GM23338 (cell line): ENCODE measurements around the gene ZNF550. TPM values are rescaled to one million over a fixed set of nuclear protein-coding genes. Genes with fewer than 3 reads are reported as not detected.
A peak's percentile ranks its signal among the peaks of the same experiment; 100 is the strongest.

ENCODE experiments used
- ATAC-seq: fragments of 200-7000 bp; cut with Tn5 transposase; 3 replicates; pipeline ENCODE4 v1.9.1; 2020
- DNase-seq: peaks from one replicate; pipeline ENCODE4 v3.0.0-alpha.2; 2015; ENCODE audit warnings: low spot score
- H2AFZ ChIP-seq: fragments of 200-600 bp; sonication (generic); 2 replicates; pipeline ENCODE4 v1.8.0; 2016; ENCODE audit warnings: antibody characterized with exemption, mild to moderate bottlenecking, moderate library complexity
- H3F3A ChIP-seq: fragments of 200-600 bp; sonication (generic); replicated peaks from 2 replicates; pipeline ENCODE4 v1.8.0; 2017; ENCODE audit warnings: antibody characterized with exemption, mixed run types, low read depth
- H3K27ac ChIP-seq: fragments of 200-600 bp; sonication (generic); 2 replicates; pipeline ENCODE4 v1.6.1; 2016; ENCODE audit warnings: low read depth
- H3K27me3 ChIP-seq: fragments of 200-600 bp; sonication (generic); 2 replicates; pipeline ENCODE4 v1.8.0; 2016; ENCODE audit warnings: mild to moderate bottlenecking, mixed run types, moderate library complexity; ENCODE audit not compliant: insufficient read depth
- H3K36me3 ChIP-seq: fragments of 200-600 bp; sonication (generic); 2 replicates; pipeline ENCODE4 v1.8.0; 2016; ENCODE audit warnings: mild to moderate bottlenecking; ENCODE audit not compliant: insufficient read depth
- H3K4me1 ChIP-seq: fragments of 200-600 bp; sonication (generic); 2 replicates; pipeline ENCODE4 v1.8.0; 2016; ENCODE audit warnings: mild to moderate bottlenecking, moderate library complexity; ENCODE audit not compliant: insufficient read depth
- H3K4me2 ChIP-seq: fragments of 200-600 bp; sonication (generic); 2 replicates; pipeline ENCODE4 v1.7.1; 2017; ENCODE audit warnings: mixed run types
- H3K4me3 ChIP-seq: fragments of 200-600 bp; sonication (generic); 2 replicates; pipeline ENCODE4 v1.6.1; 2016; ENCODE audit warnings: mixed run types
- H3K79me2 ChIP-seq: fragments of 200-600 bp; sonication (generic); replicated peaks from 2 replicates; pipeline ENCODE4 v1.8.0; 2017; ENCODE audit warnings: mild to moderate bottlenecking; ENCODE audit not compliant: insufficient read depth
- H3K9me2 ChIP-seq: fragments of 200-600 bp; sonication (generic); 2 replicates; pipeline ENCODE4 v1.8.0; 2017; ENCODE audit not compliant: insufficient read depth
- H4K20me1 ChIP-seq: fragments of 200-600 bp; sonication (generic); replicated peaks from 2 replicates; pipeline ENCODE4 v1.8.0; 2017; ENCODE audit warnings: mild to moderate bottlenecking; ENCODE audit not compliant: insufficient read depth
- H3K27ac Mint-ChIP-seq: 2 replicates; pipeline ENCODE4 v1.8.0; 2020; ENCODE audit warnings: inconsistent platforms, mild to moderate bottlenecking, moderate library complexity, mixed read lengths
- H3K27me3 Mint-ChIP-seq: 3 replicates; pipeline ENCODE4 v1.8.0; 2022; ENCODE audit warnings: low read depth, mild to moderate bottlenecking, moderate library complexity, mixed read lengths, inconsistent platforms; ENCODE audit not compliant: insufficient read depth, poor library complexity
- H3K36me3 Mint-ChIP-seq: 3 replicates; pipeline ENCODE4 v1.8.0; 2021; ENCODE audit warnings: low read depth, mild to moderate bottlenecking, inconsistent platforms, moderate library complexity, mixed read lengths
- H3K4me1 Mint-ChIP-seq: 3 replicates; pipeline ENCODE4 v1.8.0; 2020; ENCODE audit warnings: mild to moderate bottlenecking, inconsistent platforms, mixed read lengths
- H3K4me3 Mint-ChIP-seq: 3 replicates; pipeline ENCODE4 v1.8.0; 2021; ENCODE audit warnings: moderate library complexity, mild to moderate bottlenecking, inconsistent platforms, mixed read lengths
- H3K9me3 Mint-ChIP-seq: 3 replicates; pipeline ENCODE4 v1.8.0; 2020; ENCODE audit warnings: moderate library complexity, mild to moderate bottlenecking, inconsistent platforms, mixed read lengths
- CREB1 ChIP-seq: fragments of 250-450 bp; sonication (Bioruptor Pico); IDR thresholded peaks from 2 replicates; pipeline ENCODE4 v1.5.0; 2020; ENCODE audit warnings: low read depth, mild to moderate bottlenecking, moderate library complexity
- CTCF ChIP-seq, 2 experiments: fragments of 200-600 bp in 1 of 2; sonication (generic) in 1 of 2; conservative IDR thresholded peaks; 2 replicates each; pipeline versions ENCODE4 v1.5.1 to v1.6.1; 2016 to 2017; ENCODE audit warnings: antibody characterized with exemption in 2 of 2, low read depth in 2 of 2, mild to moderate bottlenecking in 2 of 2, moderate library complexity in 1 of 2
- ETS1 ChIP-seq: IDR thresholded peaks from 2 replicates; pipeline ENCODE4 v1.6.1; 2016; ENCODE audit warnings: antibody characterized with exemption
- EZH2 ChIP-seq: fragments of 200-600 bp; sonication (generic); IDR thresholded peaks from one replicate; pipeline ENCODE4 v1.8.0; 2017; ENCODE audit warnings: antibody characterized with exemption, mild to moderate bottlenecking, low read depth; ENCODE audit not compliant: unreplicated experiment
- EZH2phosphoT487 ChIP-seq: fragments of 200-600 bp; sonication (generic); IDR thresholded peaks from one replicate; pipeline ENCODE4 v1.8.1; 2018; ENCODE audit warnings: antibody characterized with exemption; ENCODE audit not compliant: unreplicated experiment
- JUNB ChIP-seq: IDR thresholded peaks from one replicate; pipeline ENCODE4 v1.6.1; 2016; ENCODE audit warnings: antibody characterized with exemption; ENCODE audit not compliant: unreplicated experiment
- NANOG ChIP-seq: IDR thresholded peaks from 2 replicates; pipeline ENCODE4 v1.6.1; 2016; ENCODE audit warnings: antibody characterized with exemption, borderline replicate concordance
- POLR2AphosphoS5 ChIP-seq: IDR thresholded peaks from 2 replicates; pipeline ENCODE4 v1.6.1; 2016; ENCODE audit warnings: antibody characterized with exemption, low read depth
- REST ChIP-seq: IDR thresholded peaks from one replicate; pipeline ENCODE4 v1.6.1; 2018; ENCODE audit warnings: antibody characterized with exemption; ENCODE audit not compliant: unreplicated experiment
- STAT1 ChIP-seq: IDR thresholded peaks from one replicate; pipeline ENCODE4 v1.6.1; 2016; ENCODE audit warnings: antibody characterized with exemption; ENCODE audit not compliant: unreplicated experiment
- ZNF331 ChIP-seq: fragments of 250-450 bp; sonication (Bioruptor Pico); IDR thresholded peaks from 2 replicates; pipeline ENCODE4 v1.5.0; 2020; ENCODE audit warnings: low read depth, mild to moderate bottlenecking, moderate library complexity
- polyA plus RNA-seq: library from polyadenylated mRNA; unstranded; fragments of >200 nt; fragmentation: Nextera tagmentation; extraction: Ambion mirVana; gene quantifications from 2 replicates; pipeline ENCODE4 v1.2.1, GENCODE V29; 2016
- total RNA-seq: library from RNA; depleted of rRNA; stranded (reverse); fragments of >200 nt; shearing (Covaris generic); gene quantifications from 2 replicates; pipeline ENCODE4 v1.2.3, GENCODE V29; 2014

Gene ZNF550
- total and polyA plus RNA-seq, 2 experiments from 2014 or later, result 5.7 to 14.7 TPM

DNA sequence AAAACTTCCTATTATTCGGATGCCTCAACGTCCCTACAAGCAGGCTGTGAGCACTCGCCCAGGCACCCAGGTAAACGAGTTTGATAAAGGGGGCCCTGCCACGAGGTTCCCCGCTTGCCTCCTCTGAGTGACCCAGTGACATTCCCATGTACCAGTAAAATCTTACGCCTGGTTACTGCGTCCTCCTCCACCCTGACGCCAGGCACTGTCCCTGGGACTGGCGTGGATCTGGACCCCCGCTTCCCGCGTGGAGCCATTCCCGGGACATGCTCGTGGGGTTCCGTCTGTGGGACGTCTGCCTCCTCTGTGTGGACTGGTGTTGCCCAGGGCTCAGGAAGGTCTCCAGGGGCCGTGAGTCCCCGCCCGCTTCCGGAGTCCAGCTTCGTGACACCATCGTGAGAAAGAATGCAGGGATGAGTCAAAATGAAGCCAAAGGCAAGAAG is 407 bp upstream of the ZNF550 start (continued):
- no peak for TF ChIP-seq CTCF (conservative IDR thresholded peaks at IDR 0.05; ENCODE audit: low read depth in 2 of 2)
- no peak for TF ChIP-seq EZH2
- TF ChIP-seq STAT1, result no peak
- no peak for TF ChIP-seq ETS1
- no peak for TF ChIP-seq ZNF331
- TF ChIP-seq POLR2AphosphoS5, result no peak
- TF ChIP-seq NANOG, result no peak
- no peak for TF ChIP-seq REST
- TF ChIP-seq JUNB, result no peak

DNA sequence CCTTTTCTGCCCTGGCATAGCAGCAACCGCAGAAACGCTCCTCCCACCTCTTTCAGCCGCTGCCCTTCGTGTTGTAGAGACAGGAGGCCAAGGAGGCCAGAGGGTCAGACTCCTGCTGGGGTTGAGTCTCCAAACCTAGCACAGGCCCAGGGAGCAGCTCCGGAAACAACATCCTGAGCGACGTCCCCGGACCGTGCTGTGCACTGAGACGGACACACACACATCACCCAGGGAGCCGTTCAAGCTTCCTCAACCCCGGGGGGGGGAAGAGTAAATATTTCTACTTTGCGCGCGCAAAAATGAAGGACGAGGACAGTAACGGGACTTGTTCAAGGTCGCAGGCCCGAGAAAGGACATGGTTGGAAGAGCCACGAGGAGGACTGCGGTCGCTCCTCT is 657 bp downstream of the ZNF550 start:
- ATAC-seq, result peak; percentile 68
- H3K36me3 ChIP-seq, result peaks cover 19% of the 10 kb centered on the region; the same call in 1 of the 2 replicates
- peaks cover 22% of the 10 kb centered on the region for H3K79me2 ChIP-seq
- peaks cover 9% of the 10 kb centered on the region for H4K20me1 ChIP-seq
- H2AFZ ChIP-seq, result peak overlapping the region; percentile 93
- no peaks in the 10 kb centered on the region for H3K27me3 ChIP-seq
- no peaks in the 10 kb centered on the region for H3K27me3 Mint-ChIP-seq
- peak overlapping the region; percentile 99 for H3K4me3 Mint-ChIP-seq
- H3K36me3 Mint-ChIP-seq, result peaks cover 49% of the 10 kb centered on the region
- no peak overlapping the region for H3K27ac ChIP-seq
- peaks cover 44% of the 10 kb centered on the region for H3K9me3 Mint-ChIP-seq
- H3K4me1 ChIP-seq, result peaks cover 6% of the 10 kb centered on the region
- H3K9me2 ChIP-seq, result peaks cover 8% of the 10 kb centered on the region; the same call in 1 of the 2 replicates
- H3K4me1 Mint-ChIP-seq, result peaks cover 11% of the 10 kb centered on the region
- peak overlapping the region; percentile 96 for H3K4me2 ChIP-seq
- peak overlapping the region; percentile 96 for H3K4me3 ChIP-seq
- peak; percentile 55 for DNase-seq
- peak overlapping the region; percentile 93 for H3K27ac Mint-ChIP-seq
- no peaks in the 10 kb centered on the region for H3F3A ChIP-seq
- TF ChIP-seq STAT1, result no peak
- no peak for TF ChIP-seq JUNB
- TF ChIP-seq NANOG, result no peak
- TF ChIP-seq CREB1 (CRISPR knock-in tag), result no peak
- no peak for TF ChIP-seq ETS1
- no peak for TF ChIP-seq EZH2
- no peak for TF ChIP-seq REST
- no peak for TF ChIP-seq POLR2AphosphoS5
- TF ChIP-seq ZNF331, result no peak
- TF ChIP-seq CTCF (conservative IDR thresholded peaks at IDR 0.05; ENCODE audit: low read depth in 2 of 2), result no peak
- no peak for TF ChIP-seq EZH2phosphoT487
